Measurements from ENCODE around the gene HYAL1. TPM values are rescaled to one million over a fixed set of nuclear protein-coding genes. Genes with fewer than 3 reads are reported as not detected.
"Not testable (repeated sequence)": the region's sequence is repeated elsewhere in the genome, so short reads cannot be mapped to it uniquely, and the experiment has no call there.

HYAL1 gene
- total RNA-seq, 3 donors from 2014 or later, result 3.5 to 16.1 (median 4.8) TPM

DNA sequence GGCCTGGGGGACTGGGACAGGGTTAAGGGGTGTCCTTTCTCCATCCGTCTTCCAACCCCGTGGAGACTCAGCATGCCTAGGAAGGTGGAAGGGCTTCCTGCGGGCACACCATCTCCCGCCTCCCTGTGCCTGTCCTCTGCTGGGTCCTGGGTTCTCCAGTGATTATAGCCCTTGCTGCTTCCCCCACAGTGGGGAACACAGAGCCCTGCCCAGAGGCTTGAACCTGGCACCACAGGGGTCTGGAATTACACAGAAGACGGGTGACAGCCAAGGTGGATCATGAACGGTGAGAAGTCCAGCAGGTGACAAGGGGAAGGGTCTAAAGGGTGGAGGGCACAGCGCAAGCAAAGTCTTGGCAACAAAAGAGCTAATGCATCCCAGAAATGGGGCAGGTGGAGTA lies 40.6 kb downstream of the HYAL1 start:
- no peak for DNase-seq (ENCODE audit: low spot score in 2 of 2)
- TF ChIP-seq POLR2A (IDR thresholded peaks at IDR 0.05), result no peak
- TF ChIP-seq, protein P1, sequence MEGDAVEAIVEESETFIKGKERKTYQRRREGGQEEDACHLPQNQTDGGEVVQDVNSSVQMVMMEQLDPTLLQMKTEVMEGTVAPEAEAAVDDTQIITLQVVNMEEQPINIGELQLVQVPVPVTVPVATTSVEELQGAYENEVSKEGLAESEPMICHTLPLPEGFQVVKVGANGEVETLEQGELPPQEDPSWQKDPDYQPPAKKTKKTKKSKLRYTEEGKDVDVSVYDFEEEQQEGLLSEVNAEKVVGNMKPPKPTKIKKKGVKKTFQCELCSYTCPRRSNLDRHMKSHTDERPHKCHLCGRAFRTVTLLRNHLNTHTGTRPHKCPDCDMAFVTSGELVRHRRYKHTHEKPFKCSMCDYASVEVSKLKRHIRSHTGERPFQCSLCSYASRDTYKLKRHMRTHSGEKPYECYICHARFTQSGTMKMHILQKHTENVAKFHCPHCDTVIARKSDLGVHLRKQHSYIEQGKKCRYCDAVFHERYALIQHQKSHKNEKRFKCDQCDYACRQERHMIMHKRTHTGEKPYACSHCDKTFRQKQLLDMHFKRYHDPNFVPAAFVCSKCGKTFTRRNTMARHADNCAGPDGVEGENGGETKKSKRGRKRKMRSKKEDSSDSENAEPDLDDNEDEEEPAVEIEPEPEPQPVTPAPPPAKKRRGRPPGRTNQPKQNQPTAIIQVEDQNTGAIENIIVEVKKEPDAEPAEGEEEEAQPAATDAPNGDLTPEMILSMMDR (IDR thresholded peaks at IDR 0.05), result no peak
- TF ChIP-seq POLR2AphosphoS5 (IDR thresholded peaks at IDR 0.05), result no peak
- H3K27ac ChIP-seq, result peak overlapping the region; percentile 21 to 100
- H3K4me1 ChIP-seq, result peaks cover 17 to 37% of the 10 kb centered on the region in 2 donors
- intact Hi-C loops (cut with DNase I; ENCODE audit: low total_unique reads), result no loop called here
- no peaks in the 10 kb centered on the region for H3K9me3 ChIP-seq
- H3K27me3 ChIP-seq, result no peaks in the 10 kb centered on the region
- H3K4me3 ChIP-seq, result no peak overlapping the region
- H3K36me3 ChIP-seq, result no peaks in the 10 kb centered on the region

DNA sequence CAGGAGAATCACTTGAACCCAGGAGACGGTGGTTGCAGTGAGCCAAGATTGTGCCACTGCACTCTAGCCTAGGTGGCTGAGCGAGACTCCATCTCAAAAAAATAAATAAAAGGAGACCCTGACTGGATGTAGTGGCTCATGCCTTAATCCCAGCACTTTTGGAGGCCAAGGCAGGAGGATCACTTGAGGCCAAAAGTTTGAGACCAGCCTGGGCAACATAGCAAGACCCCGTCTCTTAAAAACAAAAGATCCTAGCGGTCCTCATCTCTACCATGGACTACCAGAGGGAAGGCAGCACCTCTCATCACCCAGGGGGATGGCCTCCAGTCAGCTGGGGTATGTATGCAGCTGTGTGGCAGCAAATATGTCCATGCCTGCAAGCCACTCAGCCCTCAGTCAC lies 41.2 kb downstream of the HYAL1 start:
- H3K4me1 ChIP-seq, result peaks cover 17 to 32% of the 10 kb centered on the region in 2 donors
- intact Hi-C loops (cut with DNase I; ENCODE audit: low total_unique reads), result not testable (repeated sequence)

DNA sequence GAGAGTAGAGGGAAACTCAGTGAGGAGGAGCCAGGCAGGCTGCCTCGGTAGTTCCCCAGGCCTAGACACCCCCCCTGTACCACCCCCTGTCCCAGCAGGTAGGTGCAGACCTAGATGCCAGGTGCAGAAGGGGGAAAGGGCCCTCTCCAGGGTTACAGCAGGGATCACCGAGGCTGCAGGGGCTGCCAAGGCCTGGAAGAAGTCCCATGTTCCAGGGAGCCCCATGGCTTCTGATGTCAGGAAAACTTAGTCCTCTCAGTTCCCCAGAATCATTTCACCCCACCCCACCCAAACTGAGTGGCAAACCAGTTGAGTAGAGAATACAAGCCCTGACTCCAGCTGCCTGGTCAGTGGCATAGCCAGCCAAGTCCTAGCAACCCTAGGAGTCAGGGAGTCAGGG lies 41.9 kb downstream of the HYAL1 start:
- H3K4me3 ChIP-seq, result peak overlapping the region in 1 of 3 donors; percentile 71
- DNase-seq (ENCODE audit: low spot score in 2 of 2), result no peak
- intact Hi-C loops (cut with DNase I; ENCODE audit: low total_unique reads), result no loop called here
- H3K4me1 ChIP-seq, result peaks cover 17 to 32% of the 10 kb centered on the region in 2 donors
- H3K27me3 ChIP-seq, result no peaks in the 10 kb centered on the region
- no peaks in the 10 kb centered on the region for H3K36me3 ChIP-seq
- TF ChIP-seq, protein P1 (IDR thresholded peaks at IDR 0.05), result no peak
- TF ChIP-seq POLR2A (IDR thresholded peaks at IDR 0.05) (no peak), POLR2AphosphoS5 (IDR thresholded peaks at IDR 0.05) (no peak)
- no peaks in the 10 kb centered on the region for H3K9me3 ChIP-seq
- peak overlapping the region; percentile 97 to 100 for H3K27ac ChIP-seq

More for the DNA sequence above, 41.2 kb downstream of the HYAL1 start:
- H3K27me3 ChIP-seq; DNase-seq (ENCODE audit: low spot score in 2 of 2); H3K9me3 ChIP-seq; H3K36me3 ChIP-seq; H3K4me3 ChIP-seq: not testable (repeated sequence)
- H3K27ac ChIP-seq, result peak overlapping the region; percentile 97 to 100

DNA sequence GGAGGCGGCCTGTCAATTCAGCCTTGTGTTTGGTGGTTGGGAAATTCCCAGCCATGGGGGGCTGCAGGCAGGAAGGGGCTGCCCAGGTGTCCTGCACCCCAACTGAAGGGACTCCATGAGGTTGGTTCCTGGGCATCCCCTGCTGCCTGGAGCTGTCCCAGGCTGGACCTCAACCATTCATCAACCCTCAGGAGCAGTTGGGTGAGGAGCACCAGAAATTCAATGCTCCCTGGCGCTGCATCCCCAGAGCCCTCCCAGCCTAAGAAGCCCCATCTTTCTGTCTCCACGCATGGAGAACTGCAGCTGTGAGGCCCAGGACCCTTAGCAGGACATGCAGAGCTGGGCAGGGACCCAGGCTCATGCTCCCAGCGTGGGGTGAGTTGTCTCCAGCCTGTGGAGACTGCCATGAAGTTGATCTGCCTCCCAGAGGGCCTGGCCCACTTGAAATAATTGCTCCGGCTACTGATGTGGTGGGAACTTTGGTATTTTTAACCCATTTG lies 42.4 kb downstream of the HYAL1 start:
- intact Hi-C loops (cut with DNase I; ENCODE audit: low total_unique reads), result no loop called here
- no peaks in the 10 kb centered on the region for H3K36me3 ChIP-seq
- peak overlapping the region; percentile 97 to 100 for H3K27ac ChIP-seq
- no peaks in the 10 kb centered on the region for H3K9me3 ChIP-seq
- DNase-seq (ENCODE audit: low spot score in 2 of 2), result no peak
- H3K27me3 ChIP-seq, result no peaks in the 10 kb centered on the region
- peak overlapping the region; percentile 66 to 71 (median 71) for H3K4me3 ChIP-seq
- H3K4me1 ChIP-seq, result peaks cover 17 to 27% of the 10 kb centered on the region in 2 donors
- TF ChIP-seq, protein P1 (IDR thresholded peaks at IDR 0.05), result no peak
- no peak for TF ChIP-seq POLR2AphosphoS5 (IDR thresholded peaks at IDR 0.05)
- TF ChIP-seq POLR2A (IDR thresholded peaks at IDR 0.05), result no peak

DNA sequence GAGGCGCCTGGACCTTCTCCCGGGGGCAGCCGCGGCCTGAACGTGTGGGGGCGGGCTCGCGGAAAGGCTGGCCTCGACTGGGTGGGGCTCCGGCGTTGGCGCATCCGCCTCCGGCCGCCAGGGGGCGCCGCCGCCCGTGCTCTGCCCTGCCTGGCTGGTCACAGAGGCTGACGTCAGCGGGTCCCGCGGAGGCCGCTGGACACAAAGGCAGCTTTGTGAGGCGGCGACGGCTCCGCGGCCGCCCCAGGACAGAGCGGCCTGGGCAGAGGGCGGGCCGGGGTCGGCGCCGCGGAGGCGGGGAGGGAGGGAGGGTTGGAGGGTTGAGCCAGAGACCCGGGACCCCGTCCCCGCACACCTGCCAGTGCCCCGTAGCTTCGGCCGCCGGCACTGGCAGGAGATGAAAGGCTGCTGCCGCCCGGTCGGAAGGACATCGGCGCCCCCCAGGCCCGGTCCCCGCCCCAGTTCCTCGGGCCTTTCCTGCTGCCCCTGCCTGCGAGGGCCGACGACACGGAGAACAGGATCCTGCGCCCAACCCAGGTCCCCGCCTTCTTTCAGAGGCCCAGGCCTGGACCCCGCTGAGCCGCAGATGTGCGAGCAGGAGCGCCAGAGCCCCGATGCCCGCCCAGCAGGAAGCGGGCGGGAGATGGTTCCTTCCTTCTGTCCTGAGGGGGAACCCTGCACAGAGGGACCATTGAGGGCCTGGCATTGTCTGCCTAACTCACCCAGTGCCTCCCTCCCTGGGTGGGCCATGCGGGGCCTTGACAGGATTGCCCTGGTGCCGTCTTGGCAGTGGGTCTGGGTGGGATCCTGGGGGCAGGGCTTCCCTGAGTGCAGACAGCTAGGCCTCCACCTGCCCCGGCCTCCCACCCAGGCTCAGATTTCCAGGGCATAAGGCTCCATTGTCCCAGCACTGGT lies 43.1 kb downstream of the HYAL1 start:
- peak; percentile 93 to 94 for DNase-seq (ENCODE audit: low spot score in 2 of 2)
- H3K4me3 ChIP-seq, result peak overlapping the region; percentile 66 to 71 (median 71)
- no peaks in the 10 kb centered on the region for H3K27me3 ChIP-seq
- H3K4me1 ChIP-seq, result peaks cover 17 to 21% of the 10 kb centered on the region in 2 donors
- H3K27ac ChIP-seq, result peak overlapping the region; percentile 97 to 100
- H3K36me3 ChIP-seq, result no peaks in the 10 kb centered on the region
- intact Hi-C loops (cut with DNase I; ENCODE audit: low total_unique reads), result no loop called here
- TF ChIP-seq POLR2A (IDR thresholded peaks at IDR 0.05), result peak; percentile 20
- TF ChIP-seq, protein P1 (IDR thresholded peaks at IDR 0.05), result peak; percentile 97 to 99 (median 99)
- TF ChIP-seq POLR2AphosphoS5 (IDR thresholded peaks at IDR 0.05), result peak; percentile 82 to 93 (median 83)
- H3K9me3 ChIP-seq, result no peaks in the 10 kb centered on the region

All from breast epithelium (tissue), 4 donors.